ENCODE data around the gene SLC37A3.
A peak's percentile ranks its signal among the peaks of the same experiment; 100 is the strongest.
"Not testable (repeated sequence)": the region's sequence is repeated elsewhere in the genome, so short reads cannot be mapped to it uniquely, and the experiment has no call there.

Gene SLC37A3

DNA sequence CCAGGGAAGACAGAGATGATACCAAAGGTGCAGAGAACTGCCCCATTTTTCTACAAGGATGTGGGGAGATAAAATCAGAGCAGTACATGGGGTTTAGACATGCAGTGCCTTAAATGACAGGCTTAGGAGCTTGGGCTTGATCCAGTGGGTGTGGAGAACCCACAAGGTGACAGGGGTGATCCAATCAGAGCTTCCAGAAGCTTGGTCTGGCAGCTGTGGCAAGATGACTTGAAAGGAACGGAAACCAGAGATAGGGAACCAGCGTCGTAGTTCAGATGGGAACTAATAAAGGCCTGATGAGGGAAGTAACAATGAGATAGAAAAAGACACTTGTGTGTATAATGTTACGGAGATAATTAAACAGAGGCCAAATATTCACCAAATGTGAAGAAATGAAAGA is 80.7 kb downstream of the SLC37A3 start:
- no peak overlapping the region for H3K27ac Mint-ChIP-seq
- H3K27me3 Mint-ChIP-seq, result no peaks in the 10 kb centered on the region
- H3K4me1 Mint-ChIP-seq (ENCODE audit: low read depth), result peaks cover 33% of the 10 kb centered on the region
- no peaks in the 10 kb centered on the region for H3K36me3 Mint-ChIP-seq (ENCODE audit: low read depth)
- no peaks in the 10 kb centered on the region for H3K9me3 Mint-ChIP-seq
- no peak overlapping the region for H3K4me3 Mint-ChIP-seq

DNA sequence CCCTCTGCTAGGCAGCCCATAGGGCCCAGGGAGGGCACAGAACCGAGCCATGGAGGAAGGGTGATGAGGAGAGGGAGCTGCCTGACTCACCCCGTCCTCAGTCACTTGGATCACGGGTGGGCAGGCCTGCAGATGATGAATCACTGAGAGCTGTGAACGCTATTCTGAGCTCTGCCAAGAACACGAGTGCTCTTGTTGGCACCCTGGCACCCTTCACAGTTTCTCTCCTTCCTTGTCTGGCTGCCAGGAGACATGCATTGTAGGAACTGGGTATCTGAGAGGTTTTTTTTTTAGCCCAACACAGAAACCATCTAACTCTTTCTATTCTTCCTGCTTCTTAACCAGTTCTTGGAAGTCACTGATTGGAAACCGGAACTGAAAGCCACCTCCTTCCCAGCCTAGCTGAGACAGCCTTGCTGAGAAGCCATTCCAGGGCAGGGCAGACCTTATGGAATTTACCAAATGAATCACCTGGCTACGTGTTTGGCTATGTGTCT is 82.1 kb downstream of the SLC37A3 start:
- peaks cover 6% of the 10 kb centered on the region for H3K36me3 Mint-ChIP-seq (ENCODE audit: low read depth)
- no peaks in the 10 kb centered on the region for H3K27me3 Mint-ChIP-seq
- no peak overlapping the region for H3K4me3 Mint-ChIP-seq
- peaks cover 6% of the 10 kb centered on the region for H3K9me3 Mint-ChIP-seq
- peaks cover 33% of the 10 kb centered on the region for H3K4me1 Mint-ChIP-seq (ENCODE audit: low read depth)
- no peak overlapping the region for H3K27ac Mint-ChIP-seq

DNA sequence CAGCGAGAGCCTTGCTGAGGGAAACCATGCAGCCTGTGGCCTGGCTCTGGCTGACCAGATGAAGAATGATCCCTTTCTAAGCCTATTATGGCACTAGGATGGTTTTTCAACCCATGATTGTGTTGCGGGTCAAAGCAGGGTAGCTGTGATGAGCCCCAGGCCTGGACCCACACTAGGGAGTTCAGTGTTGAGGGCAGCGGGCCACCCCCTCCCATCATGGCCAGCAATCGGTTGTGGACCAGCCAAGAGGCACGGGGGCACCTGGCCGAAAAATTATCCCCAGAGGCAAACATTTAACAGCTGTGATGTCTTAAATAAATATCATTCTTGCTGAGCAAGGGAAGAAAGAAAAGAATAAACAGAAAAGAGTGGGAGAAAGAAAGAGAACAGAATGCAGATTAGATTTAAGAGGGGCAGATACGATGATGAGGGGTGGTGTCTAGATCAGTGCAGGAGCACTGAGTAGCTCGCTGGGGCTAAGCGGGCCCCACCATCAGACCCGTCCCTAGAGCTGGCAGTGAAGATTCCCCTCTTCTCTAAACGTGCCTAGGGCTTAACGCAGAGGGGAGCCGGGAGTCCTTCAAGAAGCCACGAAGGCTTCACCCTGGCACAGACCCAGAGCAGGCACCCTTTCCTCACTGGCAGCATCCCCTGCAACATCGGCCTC is 82.7 kb downstream of the SLC37A3 start:
- no peak overlapping the region for H3K4me3 Mint-ChIP-seq
- peaks cover 6% of the 10 kb centered on the region for H3K36me3 Mint-ChIP-seq (ENCODE audit: low read depth)
- H3K4me1 Mint-ChIP-seq (ENCODE audit: low read depth), result peaks cover 34% of the 10 kb centered on the region
- H3K27me3 Mint-ChIP-seq, result no peaks in the 10 kb centered on the region
- H3K27ac Mint-ChIP-seq, result no peak overlapping the region
- peaks cover 6% of the 10 kb centered on the region for H3K9me3 Mint-ChIP-seq

DNA sequence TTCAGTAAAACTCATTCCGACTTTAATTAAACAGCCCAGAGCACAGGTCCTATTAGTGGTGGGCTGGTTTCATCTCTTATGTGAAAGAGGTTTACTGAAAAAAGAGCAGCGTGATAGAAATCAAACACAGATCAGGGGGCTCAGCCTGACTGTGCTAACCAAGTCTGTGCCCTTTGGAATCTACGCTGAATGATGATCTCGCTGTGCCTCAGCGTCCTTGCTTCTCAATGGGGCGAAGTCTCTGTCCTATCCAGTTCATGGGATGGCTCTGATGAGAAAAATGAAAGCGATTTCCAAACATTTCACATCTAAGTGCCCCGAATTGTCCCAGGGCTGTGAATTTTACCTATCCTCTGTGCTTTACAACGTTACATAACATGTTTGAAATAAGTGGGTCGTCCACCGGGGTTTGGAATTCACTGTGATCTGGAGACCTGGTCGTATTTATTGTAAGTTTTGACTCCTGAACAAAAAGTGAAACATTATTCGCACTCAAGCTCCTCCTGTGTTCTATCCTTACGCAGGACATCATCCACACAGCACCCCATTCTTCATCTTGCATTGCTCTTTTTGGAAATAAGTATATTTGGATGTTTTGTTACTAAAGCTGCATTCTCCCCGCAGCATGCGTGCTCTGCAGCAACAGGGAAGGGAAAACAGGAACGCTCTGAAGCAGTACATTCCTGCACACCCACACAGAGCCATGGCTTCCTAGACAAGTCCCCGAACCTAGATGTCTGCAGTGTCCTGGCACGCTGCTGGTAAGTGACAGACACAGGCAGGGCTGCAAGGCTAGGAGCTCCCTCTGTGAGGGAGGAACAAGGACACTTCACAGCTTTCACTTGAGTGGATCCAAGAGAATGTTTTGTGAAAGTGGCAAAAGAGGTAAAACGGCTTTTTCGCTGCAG is 83.5 kb downstream of the SLC37A3 start:
- Mint-ChIP-seq H3K27me3 (no peaks in the 10 kb centered on the region), H3K4me1 (ENCODE audit: low read depth) (peaks cover 38% of the 10 kb centered on the region), H3K36me3 (ENCODE audit: low read depth) (peaks cover 6% of the 10 kb centered on the region)

DNA sequence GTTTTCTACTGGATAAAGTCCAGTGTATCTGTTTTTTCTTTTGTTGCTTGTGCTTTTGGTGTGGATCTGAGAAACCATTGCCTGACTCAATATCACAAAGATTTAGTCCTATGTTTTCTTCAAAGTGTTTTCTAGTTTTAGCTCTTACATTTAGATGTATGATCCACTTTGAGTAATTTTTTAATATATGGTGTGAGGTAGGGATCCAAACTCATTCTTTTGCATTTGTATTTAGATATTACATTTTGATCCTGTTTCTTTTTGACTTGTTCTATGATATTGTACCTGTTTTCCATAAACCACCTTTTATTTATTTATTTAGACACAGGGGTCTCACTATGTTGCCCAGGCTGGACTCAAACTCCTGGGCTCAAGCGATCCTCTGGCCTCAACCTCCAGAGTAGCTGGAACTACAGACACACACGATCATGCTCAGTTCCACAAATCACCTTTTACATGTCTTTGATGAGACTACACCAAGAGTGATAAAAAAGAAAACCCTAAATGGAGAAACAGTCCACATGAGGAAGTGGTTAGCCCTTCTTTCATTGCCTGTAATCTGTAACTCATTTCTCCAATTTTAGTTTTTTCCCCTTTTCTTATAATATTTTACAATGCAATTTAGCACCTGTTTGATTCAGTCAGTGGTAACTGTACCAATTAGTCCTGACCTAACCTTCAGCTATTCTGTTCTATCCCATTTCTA is 86.0 kb downstream of the SLC37A3 start:
- H3K4me3 Mint-ChIP-seq, result no peak overlapping the region
- H3K27ac Mint-ChIP-seq, result no peak overlapping the region
- peaks cover 6% of the 10 kb centered on the region for H3K9me3 Mint-ChIP-seq
- no peaks in the 10 kb centered on the region for H3K27me3 Mint-ChIP-seq
- peaks cover 18% of the 10 kb centered on the region for H3K4me1 Mint-ChIP-seq (ENCODE audit: low read depth)
- peaks cover 6% of the 10 kb centered on the region for H3K36me3 Mint-ChIP-seq (ENCODE audit: low read depth)

More for the DNA sequence above, 83.5 kb downstream of the SLC37A3 start:
- Mint-ChIP-seq H3K9me3 (peaks cover 6% of the 10 kb centered on the region), H3K27ac (no peak overlapping the region), H3K4me3 (no peak overlapping the region)

DNA sequence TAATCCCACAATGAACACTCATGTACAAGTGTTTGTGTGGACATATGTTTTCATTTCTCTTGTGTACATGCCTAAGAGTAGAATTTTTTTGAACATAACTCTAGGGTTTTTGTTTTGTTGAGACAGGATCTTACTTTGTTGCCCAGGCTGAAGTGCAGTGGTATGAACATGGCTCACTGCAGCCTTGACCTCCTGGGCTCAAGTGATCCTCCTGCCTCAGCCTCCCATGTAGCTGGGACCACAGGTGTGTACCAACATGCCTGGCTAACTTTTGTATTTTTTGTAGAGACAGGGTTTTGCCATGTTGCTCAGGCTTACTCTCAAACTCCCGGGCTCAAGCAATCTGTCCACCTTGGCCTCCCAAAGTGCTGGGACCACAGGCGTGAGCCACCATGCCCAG is 87.2 kb downstream of the SLC37A3 start:
- not testable (repeated sequence) for H3K9me3 Mint-ChIP-seq; H3K36me3 Mint-ChIP-seq (ENCODE audit: low read depth); H3K27ac Mint-ChIP-seq; H3K4me3 Mint-ChIP-seq; H3K27me3 Mint-ChIP-seq
- H3K4me1 Mint-ChIP-seq (ENCODE audit: low read depth), result peaks cover 11% of the 10 kb centered on the region

DNA sequence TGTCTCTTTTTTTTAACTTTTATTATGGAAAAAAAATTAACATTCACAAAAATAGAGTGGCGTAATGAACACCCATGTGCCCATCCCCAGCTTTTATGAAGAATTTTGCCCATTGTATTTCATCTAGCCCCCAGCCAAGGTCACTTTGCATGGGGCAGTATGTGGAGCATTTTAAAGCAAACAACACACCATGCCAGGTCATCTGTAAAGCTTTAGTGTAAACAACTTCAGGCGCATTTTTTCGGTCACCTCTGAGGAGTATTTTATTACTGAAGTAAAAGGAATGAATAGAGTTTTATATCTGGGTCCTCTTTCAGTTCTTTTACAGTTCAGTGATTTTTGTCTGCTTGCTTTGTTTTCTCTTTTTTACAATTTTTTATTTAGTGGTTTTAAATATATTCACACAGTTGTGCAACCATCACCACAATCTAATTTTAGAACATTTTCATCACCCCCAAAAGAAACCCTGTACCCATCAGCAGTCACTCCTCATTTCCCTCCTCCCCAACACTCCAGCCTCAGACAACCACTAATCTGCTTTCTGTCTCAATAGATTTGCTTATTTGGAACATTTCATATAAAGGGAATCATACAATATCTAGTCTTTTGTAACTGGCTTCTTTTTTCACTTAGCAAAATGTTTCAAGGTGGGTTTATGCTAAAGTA is 87.9 kb downstream of the SLC37A3 start:
- H3K27ac Mint-ChIP-seq, result no peak overlapping the region
- H3K9me3 Mint-ChIP-seq, result peaks cover 6% of the 10 kb centered on the region
- peaks cover 6% of the 10 kb centered on the region for H3K4me1 Mint-ChIP-seq (ENCODE audit: low read depth)
- H3K27me3 Mint-ChIP-seq, result no peaks in the 10 kb centered on the region
- no peak overlapping the region for H3K4me3 Mint-ChIP-seq
- peaks cover 6% of the 10 kb centered on the region for H3K36me3 Mint-ChIP-seq (ENCODE audit: low read depth)

DNA sequence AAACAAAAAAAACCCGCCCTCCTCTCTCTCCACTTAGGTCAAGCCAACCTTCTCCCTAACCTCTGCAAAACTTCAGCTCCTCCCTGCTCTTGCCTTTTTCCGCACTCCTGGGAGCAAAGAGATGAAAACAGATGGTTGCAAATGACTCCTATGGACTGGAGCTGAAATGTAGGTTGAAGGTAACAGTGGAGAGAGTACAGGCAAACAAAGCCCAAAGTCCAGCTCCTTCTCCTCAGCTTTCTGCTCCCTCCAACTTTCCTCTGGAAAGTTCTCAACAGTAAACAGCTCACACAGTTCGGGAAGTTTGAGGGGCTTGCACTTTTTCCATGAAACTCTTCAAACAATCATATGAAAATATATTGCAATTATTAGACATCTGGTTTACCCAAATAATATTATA is 90.3 kb downstream of the SLC37A3 start:
- Mint-ChIP-seq H3K27ac (no peak overlapping the region), H3K27me3 (no peaks in the 10 kb centered on the region), H3K9me3 (peaks cover 6% of the 10 kb centered on the region), H3K36me3 (ENCODE audit: low read depth) (peaks cover 6% of the 10 kb centered on the region), H3K4me1 (ENCODE audit: low read depth) (peaks cover 19% of the 10 kb centered on the region), H3K4me3 (no peak overlapping the region)

DNA sequence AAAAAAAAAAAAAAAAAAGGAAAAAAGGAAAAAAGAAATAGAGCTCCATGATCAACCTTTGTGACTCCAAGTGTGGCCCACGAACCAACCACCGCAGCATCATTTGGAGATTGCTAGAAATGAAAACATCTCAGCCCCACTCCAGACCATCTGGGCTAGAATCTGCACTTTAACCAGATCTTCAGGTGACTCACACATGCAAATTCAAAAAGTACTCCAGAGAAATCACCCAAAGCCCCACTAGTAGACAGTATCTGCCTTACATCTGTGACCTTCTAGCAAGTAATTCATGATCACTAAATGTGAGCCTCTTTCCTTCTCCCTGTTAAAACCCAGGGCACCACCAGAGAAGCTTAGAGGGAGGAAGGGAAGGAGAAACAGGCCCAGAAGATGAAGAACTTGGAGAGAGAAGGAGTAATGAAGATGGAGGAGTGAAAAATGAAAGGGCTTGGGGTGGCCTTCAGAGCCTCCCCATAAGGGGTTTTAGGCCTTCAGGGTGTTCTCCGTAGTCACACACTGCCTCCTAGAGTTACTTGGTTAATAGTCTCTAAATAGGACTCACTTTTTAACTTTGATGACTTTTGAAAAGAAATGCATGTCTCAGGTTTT is 94.0 kb downstream of the SLC37A3 start:
- no peaks in the 10 kb centered on the region for H3K9me3 Mint-ChIP-seq
- H3K36me3 Mint-ChIP-seq (ENCODE audit: low read depth), result no peaks in the 10 kb centered on the region
- H3K4me1 Mint-ChIP-seq (ENCODE audit: low read depth), result peaks cover 13% of the 10 kb centered on the region
- peak overlapping the region; percentile 24 for H3K27ac Mint-ChIP-seq
- no peaks in the 10 kb centered on the region for H3K27me3 Mint-ChIP-seq
- no peak overlapping the region for H3K4me3 Mint-ChIP-seq

DNA sequence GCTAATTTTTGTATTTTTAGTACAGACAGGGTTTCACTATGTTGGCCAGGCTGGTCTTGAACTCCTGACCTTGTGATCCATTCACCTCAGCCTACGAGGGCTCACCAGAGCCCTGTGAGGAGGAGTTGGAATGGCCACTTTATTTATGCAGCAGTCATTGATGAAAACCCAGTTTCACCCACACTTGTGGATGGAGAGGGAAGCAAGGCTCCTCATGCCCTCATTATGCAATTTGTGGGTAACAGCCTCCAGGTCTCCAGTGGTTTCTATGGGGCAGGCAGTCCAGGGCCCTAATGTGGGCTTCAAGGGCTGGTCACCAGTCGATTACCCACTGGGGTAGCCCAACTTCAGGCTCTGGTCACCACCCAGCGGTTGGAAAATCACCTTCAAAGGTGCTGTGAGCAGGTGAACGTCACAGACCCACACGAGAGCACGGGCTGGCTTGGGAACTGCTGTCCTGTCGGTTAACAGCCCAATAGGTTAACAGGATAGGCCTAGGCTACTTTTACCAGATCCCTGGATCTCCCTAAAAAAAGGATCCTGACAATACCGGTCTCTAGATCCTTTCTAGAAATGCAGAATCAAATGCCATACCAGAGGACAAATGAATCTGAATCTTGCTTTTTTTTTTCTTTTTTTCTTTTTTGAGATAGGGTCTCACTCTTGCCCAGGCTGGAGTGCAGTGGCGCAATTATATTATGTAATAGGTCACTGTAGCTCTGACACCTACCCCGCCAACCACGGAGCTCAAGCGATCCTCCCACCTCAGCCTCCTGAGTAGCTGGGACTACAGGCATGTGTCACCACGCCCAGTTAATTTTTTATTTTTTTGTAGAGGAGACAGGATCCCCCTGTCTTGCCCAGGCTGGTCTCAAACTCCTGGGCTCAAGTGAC is 97.8 kb downstream of the SLC37A3 start:
- H3K4me3 Mint-ChIP-seq, result no peak overlapping the region
- peaks cover 13% of the 10 kb centered on the region for H3K4me1 Mint-ChIP-seq (ENCODE audit: low read depth)
- H3K9me3 Mint-ChIP-seq, result no peaks in the 10 kb centered on the region
- no peaks in the 10 kb centered on the region for H3K36me3 Mint-ChIP-seq (ENCODE audit: low read depth)
- H3K27me3 Mint-ChIP-seq, result no peaks in the 10 kb centered on the region
- H3K27ac Mint-ChIP-seq, result no peak overlapping the region

DNA sequence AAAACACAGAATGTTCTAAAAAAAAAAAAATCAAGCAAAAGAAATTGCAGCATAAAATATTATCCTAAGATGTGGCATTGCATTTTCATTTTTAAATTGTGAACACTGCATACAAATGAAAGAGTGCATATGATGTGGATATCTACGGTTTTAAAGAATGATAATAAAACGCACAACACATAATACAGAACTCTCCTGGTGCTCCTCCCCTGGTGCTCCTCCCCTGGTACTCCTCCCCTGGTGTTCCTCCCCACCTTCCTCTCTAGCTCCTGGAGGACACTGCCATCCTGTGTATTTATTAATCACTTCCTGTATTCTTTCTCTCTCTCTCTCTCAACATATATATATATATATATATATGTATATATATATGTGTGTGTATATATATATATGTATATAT is 100.1 kb downstream of the SLC37A3 start:
- Mint-ChIP-seq H3K27me3 (no peaks in the 10 kb centered on the region), H3K4me3 (no peak overlapping the region), H3K27ac (no peak overlapping the region), H3K9me3 (no peaks in the 10 kb centered on the region), H3K4me1 (ENCODE audit: low read depth) (no peaks in the 10 kb centered on the region), H3K36me3 (ENCODE audit: low read depth) (no peaks in the 10 kb centered on the region)

DNA sequence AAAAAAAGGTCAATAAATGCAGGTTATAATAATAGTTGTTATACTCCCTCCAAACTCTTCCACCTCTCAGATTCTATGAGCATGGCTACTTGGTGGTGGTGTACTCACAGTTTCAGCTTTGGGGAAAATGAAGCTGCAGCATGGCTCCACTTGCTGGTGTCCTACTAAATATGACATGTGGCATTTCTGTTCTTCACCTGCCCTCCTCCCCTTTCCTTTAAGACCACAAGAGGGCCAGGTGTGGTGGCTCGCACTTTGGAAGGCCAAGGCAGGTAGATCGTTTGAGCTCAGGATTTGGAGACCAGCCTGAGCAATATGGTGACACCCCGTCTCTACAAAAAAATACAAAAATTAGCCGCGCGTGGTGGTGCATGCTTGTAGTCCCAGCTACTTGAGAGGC is 101.1 kb downstream of the SLC37A3 start:
- no peak overlapping the region for H3K4me3 Mint-ChIP-seq
- H3K9me3 Mint-ChIP-seq, result no peaks in the 10 kb centered on the region
- no peaks in the 10 kb centered on the region for H3K4me1 Mint-ChIP-seq (ENCODE audit: low read depth)

DNA sequence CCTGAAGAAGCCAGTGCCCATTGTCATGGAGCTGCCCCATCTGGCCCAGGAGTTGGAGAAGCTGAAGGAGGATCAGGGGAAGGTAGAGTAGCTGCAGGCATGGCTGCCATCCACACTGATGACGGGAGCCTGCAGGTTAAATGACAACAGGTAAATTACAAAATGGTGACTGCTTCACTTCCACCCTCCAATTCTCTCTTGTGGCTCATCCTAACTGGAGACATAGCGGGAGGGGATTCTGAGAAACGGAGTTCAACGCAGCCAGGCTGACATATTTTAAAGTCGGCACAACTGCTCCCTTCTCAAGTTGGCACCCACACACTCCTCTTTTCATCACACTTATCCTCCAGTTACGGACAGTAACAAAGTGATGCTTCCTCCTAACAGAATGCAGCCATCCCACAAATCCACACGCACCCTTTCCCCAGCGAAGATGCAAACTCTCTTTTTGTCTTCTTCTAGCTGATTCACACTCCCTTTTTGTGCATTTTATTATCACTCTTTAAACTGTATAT is 103.0 kb downstream of the SLC37A3 start:
- Mint-ChIP-seq H3K27me3 (no peaks in the 10 kb centered on the region), H3K4me3 (no peak overlapping the region), H3K36me3 (ENCODE audit: low read depth) (no peaks in the 10 kb centered on the region), H3K27ac (no peak overlapping the region), H3K4me1 (ENCODE audit: low read depth) (no peaks in the 10 kb centered on the region), H3K9me3 (no peaks in the 10 kb centered on the region)

More for the DNA sequence above, 101.1 kb downstream of the SLC37A3 start:
- Mint-ChIP-seq H3K27me3 (no peaks in the 10 kb centered on the region), H3K36me3 (ENCODE audit: low read depth) (no peaks in the 10 kb centered on the region), H3K27ac (no peak overlapping the region)
